IMR-90 (cell line): ENCODE measurements around the gene PRKN. TPM values are rescaled to one million over a fixed set of nuclear protein-coding genes. Genes with fewer than 3 reads are reported as not detected.

Experiments
- ATAC-seq: fragments of 200-7000 bp; cut with Tn5 transposase; 2 replicates; pipeline ENCODE4 v1.9.1; 2020; ENCODE audit warnings: low read depth, mild to moderate bottlenecking, moderate library complexity
- BruUV-seq: library from RNA; stranded (reverse); fragments of 400-500 nt; replicated peaks from 2 replicates; lab custom pipeline; 2021; lab: Mats Ljungman, UMichigan
- CTCF ChIA-PET: fragments of 300-600 bp; formaldehyde crosslinking; extraction: SDS; loops from one replicate; lab custom pipeline; 2021; ENCODE audit warnings: antibody characterized with exemption; lab: Yijun Ruan, JAX
- POLR2A ChIA-PET: fragments of 300-600 bp; sonication (Branson Sonifier 250); formaldehyde crosslinking; loops from one replicate; lab custom pipeline; 2022; ENCODE audit warnings: antibody characterized with exemption; ENCODE audit not compliant: unreplicated experiment; lab: Charles Lee
- DNase-seq: peaks from one replicate; pipeline ENCODE4 v3.0.0; 2013
- H2AFZ ChIP-seq: replicated peaks from 2 replicates; pipeline ENCODE3; 2013; ENCODE audit warnings: low read length, mild to moderate bottlenecking; ENCODE audit not compliant: poor library complexity
- H2AK5ac ChIP-seq: 2 replicates; pipeline ENCODE4 v1.6.1; 2013; ENCODE audit warnings: low read depth, low read length, inconsistent platforms
- H2AK9ac ChIP-seq: replicated peaks from 2 replicates; pipeline ENCODE3; 2013; ENCODE audit warnings: mild to moderate bottlenecking, low read depth, low read length, moderate library complexity; ENCODE audit not compliant: poor library complexity
- H2BK120ac ChIP-seq: 2 replicates; pipeline ENCODE4 v1.6.1; 2013; ENCODE audit warnings: low read depth, low read length, inconsistent platforms
- H2BK15ac ChIP-seq: 3 replicates; pipeline ENCODE4 v1.6.1; 2013; ENCODE audit warnings: low read depth, low read length, inconsistent platforms
- H2BK20ac ChIP-seq: 2 replicates; pipeline ENCODE4 v1.6.1; 2013; ENCODE audit warnings: low read depth, mild to moderate bottlenecking, inconsistent platforms, low read length, moderate library complexity
- H2BK5ac ChIP-seq: 2 replicates; pipeline ENCODE4 v1.6.1; 2013; ENCODE audit warnings: mild to moderate bottlenecking, low read depth, low read length, inconsistent platforms; ENCODE audit not compliant: poor library complexity, severe bottlenecking
- H3K14ac ChIP-seq: replicated peaks from 2 replicates; pipeline ENCODE4 v1.6.1; 2013; ENCODE audit warnings: low read depth, low read length, inconsistent platforms
- H3K18ac ChIP-seq: 2 replicates; pipeline ENCODE4 v1.6.1; 2013; ENCODE audit warnings: low read depth, low read length, control low read depth
- H3K23ac ChIP-seq: 2 replicates; pipeline ENCODE4 v1.6.1; 2013; ENCODE audit warnings: low read depth, low read length, inconsistent platforms
- H3K27ac ChIP-seq: 2 replicates; pipeline ENCODE4 v1.5.1; 2013; ENCODE audit warnings: mild to moderate bottlenecking, control low read depth, low read length; ENCODE audit not compliant: insufficient read depth
- H3K27me3 ChIP-seq: 2 replicates; pipeline ENCODE4 v1.6.1; 2013; ENCODE audit warnings: low read length; ENCODE audit not compliant: control insufficient read depth, insufficient read depth
- H3K36me3 ChIP-seq: 2 replicates; pipeline ENCODE4 v1.6.1; 2013; ENCODE audit warnings: low read length, mixed read lengths; ENCODE audit not compliant: control insufficient read depth, insufficient read depth
- H3K4ac ChIP-seq: 2 replicates; pipeline ENCODE4 v1.6.1; 2013; ENCODE audit warnings: low read depth, low read length, inconsistent platforms
- H3K4me1 ChIP-seq: 2 replicates; pipeline ENCODE4 v1.6.1; 2013; ENCODE audit warnings: low read length, mixed read lengths; ENCODE audit not compliant: control insufficient read depth, insufficient read depth
- H3K4me2 ChIP-seq: 2 replicates; pipeline ENCODE4 v1.6.1; 2013; ENCODE audit warnings: low read depth, mild to moderate bottlenecking, control low read depth, low read length, moderate library complexity
- H3K4me3 ChIP-seq: 2 replicates; pipeline ENCODE4 v1.5.1; 2013; ENCODE audit warnings: low read depth, mild to moderate bottlenecking, control low read depth, low read length, moderate library complexity; ENCODE audit not compliant: insufficient read depth
- H3K56ac ChIP-seq: 2 replicates; pipeline ENCODE4 v1.6.1; 2013; ENCODE audit warnings: low read length, inconsistent platforms; ENCODE audit not compliant: insufficient read depth; ENCODE audit errors: extremely low read depth
- H3K79me1 ChIP-seq, 2 experiments: 2 replicates each; pipeline ENCODE4 v1.6.1; 2013; ENCODE audit warnings: low read length in 2 of 2, inconsistent platforms in 1 of 2, low read depth in 1 of 2
- H3K9ac ChIP-seq: 2 replicates; pipeline ENCODE4 v1.6.1; 2013; ENCODE audit warnings: low read depth, low read length, control low read depth
- H3K9me1 ChIP-seq: 2 replicates; pipeline ENCODE4 v1.6.1; 2013; ENCODE audit warnings: low read length, inconsistent platforms; ENCODE audit not compliant: insufficient read depth
- H3K9me3 ChIP-seq: 2 replicates; pipeline ENCODE4 v1.6.1; 2013; ENCODE audit warnings: low read length; ENCODE audit not compliant: control insufficient read depth, insufficient read depth
- H4K20me1 ChIP-seq: 2 replicates; pipeline ENCODE4 v1.6.1; 2013; ENCODE audit warnings: low read length, inconsistent platforms; ENCODE audit not compliant: insufficient read depth
- H4K5ac ChIP-seq: 2 replicates; pipeline ENCODE4 v1.6.1; 2013; ENCODE audit warnings: mild to moderate bottlenecking, low read depth, low read length, control low read depth
- H4K8ac ChIP-seq, 2 experiments: 2 replicates each; pipeline ENCODE4 v1.6.1; 2013; ENCODE audit warnings: low read depth in 2 of 2, low read length in 2 of 2, control low read depth in 1 of 2, inconsistent platforms in 1 of 2
- H4K91ac ChIP-seq: 2 replicates; pipeline ENCODE4 v1.6.1; 2013; ENCODE audit warnings: low read depth, low read length, inconsistent platforms; ENCODE audit not compliant: insufficient read depth
- BHLHE40 ChIP-seq: fragments of 150-350 bp; IDR thresholded peaks from 2 replicates; pipeline ENCODE4 v1.6.1; 2016; ENCODE audit warnings: mild to moderate bottlenecking, low read depth, low read length
- CEBPB ChIP-seq: IDR thresholded peaks from 2 replicates; pipeline ENCODE4 v1.6.1; 2012; ENCODE audit warnings: low read depth, low read length, improper control_type of control experiment
- MAFK ChIP-seq: IDR thresholded peaks from 2 replicates; pipeline ENCODE4 v1.6.1; 2012; ENCODE audit warnings: low read depth, low read length, improper control_type of control experiment
- WGBS, 2 experiments: methylation state at CpG; one replicate each; pipeline versions ENCODE4 v1.1.5 to v1.1.7; 2013; ENCODE audit warnings: missing lambda C conversion rate in 2 of 2; ENCODE audit not compliant: insufficient read length in 1 of 2; ENCODE audit errors: extremely low coverage in 2 of 2; 5-methylcytosine and 5-hydroxymethylcytosine counted together
- dilution Hi-C: fragments of 300-500 bp; cut with HindIII; formaldehyde crosslinking; loops from one replicate; pipeline ENCODE4 v1.14.3; 2018; ENCODE audit warnings: low sequenced_read_pairs; ENCODE audit not compliant: unreplicated experiment
- in situ Hi-C: fragments of 300-500 bp; cut with MboI; formaldehyde crosslinking; loops from 3 replicates; pipeline ENCODE4 v1.14.3; 2019; ENCODE audit warnings: low sequenced_read_pairs, inconsistent platforms, mixed read lengths
- intact Hi-C: fragments of 100-400 bp; cut with micrococcal nuclease; formaldehyde crosslinking; loops from 2 replicates; pipeline ENCODE4 v1.10.0; 2022
- polyA plus RNA-seq, 3 experiments: library from polyadenylated mRNA; depleted of rRNA; stranded (reverse); fragments of >200 nt; gene quantifications; 2 replicates each; pipeline ENCODE4 v1.2.3, GENCODE V29; 2012; ENCODE audit warnings: low replicate concordance in 1 of 3
- total RNA-seq: library from RNA; depleted of rRNA; stranded (reverse); fragments of >200 nt; gene quantifications from 2 replicates; pipeline ENCODE4 v1.2.3, GENCODE V29; 2012
- TF ChIP-seq, protein P1 (sequence below): fragments of 150-350 bp; IDR thresholded peaks from 2 replicates; pipeline ENCODE4 v1.6.1; 2016; ENCODE audit warnings: low read depth, mild to moderate bottlenecking, low read length, moderate library complexity, borderline replicate concordance
- TF ChIP-seq, protein P2 (sequence below): conservative IDR thresholded peaks from 2 replicates; pipeline ENCODE4 v1.5.1; 2012; ENCODE audit warnings: mild to moderate bottlenecking, low read depth, low read length, improper control_type of control experiment

PRKN gene
- total and polyA plus RNA-seq, 2 of the 4 experiments (the other 2 are of a cell fraction) = 0.15 to 0.18 TPM

DNA sequence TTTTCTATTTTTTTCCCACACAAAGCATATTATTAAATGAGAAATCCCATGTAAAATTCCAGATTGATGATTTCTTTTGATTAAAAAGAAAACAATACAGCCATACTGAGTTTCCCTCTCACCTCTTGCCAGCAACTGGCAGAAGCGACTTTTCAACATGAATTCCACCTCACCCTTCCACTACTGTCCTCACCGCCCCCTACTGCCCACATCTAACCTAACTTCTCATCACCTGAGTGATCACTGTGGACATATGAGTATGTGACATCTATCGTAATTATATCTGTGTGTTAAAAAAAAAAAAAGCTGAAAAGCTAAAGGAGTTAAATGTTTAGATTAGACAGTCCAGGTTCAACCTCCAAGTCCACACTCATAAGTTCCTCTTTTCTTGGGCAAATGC lies 528.6 kb downstream of the PRKN start:
- Histone ChIP-seq H3K18ac (no peak overlapping the region), H4K20me1 (no peaks in the 10 kb centered on the region), H3K9me3 (peaks cover 17% of the 10 kb centered on the region), H3K4ac (no peak overlapping the region), H3K14ac (no peak overlapping the region), H3K27ac (no peak overlapping the region), H3K27me3 (no peaks in the 10 kb centered on the region), H3K9me1 (no peaks in the 10 kb centered on the region), H2BK15ac (no peak overlapping the region), H3K4me3 (no peak overlapping the region), H2BK20ac (no peak overlapping the region), H4K91ac (no peak overlapping the region), H3K36me3 (no peaks in the 10 kb centered on the region), H4K8ac (no peak overlapping the region), H3K4me1 (no peaks in the 10 kb centered on the region), H2BK120ac (no peak overlapping the region), H2AK5ac (no peak overlapping the region), H4K5ac (no peak overlapping the region), H2BK5ac (no peak overlapping the region), H2AK9ac (no peak overlapping the region), H3K23ac (no peak overlapping the region), H3K79me1 (no peaks in the 10 kb centered on the region), H2AFZ (no peak overlapping the region), H3K9ac (no peak overlapping the region), H3K4me2 (no peak overlapping the region), H3K56ac (no peak overlapping the region)
- in situ Hi-C loops = no loop called here
- intact Hi-C loops = no loop called here
- ChIA-PET POLR2A (no interaction called here), CTCF (interaction anchor here (0.7 kb wide), 1 partner anchor 23 kb away, joined by 3 read pairs; no protein-coding TSS in a partner anchor)
- DNase-seq = no peak
- BruUV-seq = no TSS peak
- dilution Hi-C loops = no loop called here
- no peak for ATAC-seq
- TF ChIP-seq, protein P1, sequence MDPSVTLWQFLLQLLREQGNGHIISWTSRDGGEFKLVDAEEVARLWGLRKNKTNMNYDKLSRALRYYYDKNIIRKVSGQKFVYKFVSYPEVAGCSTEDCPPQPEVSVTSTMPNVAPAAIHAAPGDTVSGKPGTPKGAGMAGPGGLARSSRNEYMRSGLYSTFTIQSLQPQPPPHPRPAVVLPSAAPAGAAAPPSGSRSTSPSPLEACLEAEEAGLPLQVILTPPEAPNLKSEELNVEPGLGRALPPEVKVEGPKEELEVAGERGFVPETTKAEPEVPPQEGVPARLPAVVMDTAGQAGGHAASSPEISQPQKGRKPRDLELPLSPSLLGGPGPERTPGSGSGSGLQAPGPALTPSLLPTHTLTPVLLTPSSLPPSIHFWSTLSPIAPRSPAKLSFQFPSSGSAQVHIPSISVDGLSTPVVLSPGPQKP = no peak
- TF ChIP-seq, protein P2, sequence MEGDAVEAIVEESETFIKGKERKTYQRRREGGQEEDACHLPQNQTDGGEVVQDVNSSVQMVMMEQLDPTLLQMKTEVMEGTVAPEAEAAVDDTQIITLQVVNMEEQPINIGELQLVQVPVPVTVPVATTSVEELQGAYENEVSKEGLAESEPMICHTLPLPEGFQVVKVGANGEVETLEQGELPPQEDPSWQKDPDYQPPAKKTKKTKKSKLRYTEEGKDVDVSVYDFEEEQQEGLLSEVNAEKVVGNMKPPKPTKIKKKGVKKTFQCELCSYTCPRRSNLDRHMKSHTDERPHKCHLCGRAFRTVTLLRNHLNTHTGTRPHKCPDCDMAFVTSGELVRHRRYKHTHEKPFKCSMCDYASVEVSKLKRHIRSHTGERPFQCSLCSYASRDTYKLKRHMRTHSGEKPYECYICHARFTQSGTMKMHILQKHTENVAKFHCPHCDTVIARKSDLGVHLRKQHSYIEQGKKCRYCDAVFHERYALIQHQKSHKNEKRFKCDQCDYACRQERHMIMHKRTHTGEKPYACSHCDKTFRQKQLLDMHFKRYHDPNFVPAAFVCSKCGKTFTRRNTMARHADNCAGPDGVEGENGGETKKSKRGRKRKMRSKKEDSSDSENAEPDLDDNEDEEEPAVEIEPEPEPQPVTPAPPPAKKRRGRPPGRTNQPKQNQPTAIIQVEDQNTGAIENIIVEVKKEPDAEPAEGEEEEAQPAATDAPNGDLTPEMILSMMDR = no peak
- no peak for TF ChIP-seq CEBPB
- no peak for TF ChIP-seq BHLHE40
- TF ChIP-seq MAFK = no peak
- no CpG with 5 or more reads among the region's 3 CpGs for WGBS, 2 experiments
